GM19395 (cell line): ENCODE measurements around the gene CCL15.
"Not testable (repeated sequence)": the region's sequence is repeated elsewhere in the genome, so short reads cannot be mapped to it uniquely, and the experiment has no call there.

Experiments
- ATAC-seq: cut with Tn5 transposase; IDR thresholded peaks from one replicate; pipeline ENCODE4 v1.9.1; 2021; ENCODE audit warnings: mild to moderate bottlenecking, moderate library complexity; ENCODE audit not compliant: unreplicated experiment

CCL15 gene

GRCh38 chr17:35995346-35995745 lies 6.0 kb downstream of the CCL15 start:
- ATAC-seq, result not testable (repeated sequence)

- no peak for ATAC-seq
Observed at GRCh38 chr17:35991075-35991474, 10.3 kb downstream of the CCL15 start.

GRCh38 chr17:35988164-35988563 lies 13.2 kb downstream of the CCL15 start:
- ATAC-seq, result no peak

GRCh38 chr17:35986643-35987042 lies 14.7 kb downstream of the CCL15 start, which contains the start of gene CCL14:
CCL14 (minus strand) TSS chr17:35986729; CDS start chr17:35986649, 80 bp downstream.
- ATAC-seq, result no peak

- ATAC-seq, result no peak
Observed at GRCh38 chr17:35984140-35984539, 17.2 kb downstream of the CCL15 start.

- no peak for ATAC-seq
Observed at GRCh38 chr17:35982409-35983191, 18.8 kb downstream of the CCL15 start.

GRCh38 chr17:35981908-35982330 lies 19.4 kb downstream of the CCL15 start:
- no peak for ATAC-seq

- ATAC-seq, result no peak
Observed at GRCh38 chr17:35981246-35981645, 20.1 kb downstream of the CCL15 start, which contains the start of gene CCL16. CCL16 (minus strand) TSS chr17:35981497; CDS start chr17:35981420, 77 bp downstream.

- no peak for ATAC-seq
Observed at GRCh38 chr17:35978346-35978745, 23.0 kb downstream of the CCL15 start.

GRCh38 chr17:35977509-35977908 lies 23.8 kb downstream of the CCL15 start:
- no peak for ATAC-seq

GRCh38 chr17:35973333-35974260 lies 27.8 kb downstream of the CCL15 start:
- ATAC-seq, result no peak

GRCh38 chr17:35972945-35973332 lies 28.4 kb downstream of the CCL15 start:
- ATAC-seq, result no peak

GRCh38 chr17:35972535-35972934 lies 28.8 kb downstream of the CCL15 start:
- no peak for ATAC-seq

- no peak for ATAC-seq
Observed at GRCh38 chr17:35972066-35972465, 29.3 kb downstream of the CCL15 start.

- no peak for ATAC-seq
Observed at GRCh38 chr17:35969558-35970380, 31.6 kb downstream of the CCL15 start.

GRCh38 chr17:35968520-35969054 lies 32.8 kb downstream of the CCL15 start:
- no peak for ATAC-seq

GRCh38 chr17:35965272-35965671 lies 36.1 kb downstream of the CCL15 start:
- ATAC-seq, result no peak

GRCh38 chr17:35963663-35964062 lies 37.7 kb downstream of the CCL15 start:
- ATAC-seq, result no peak

GRCh38 chr17:35953720-35954119 lies 47.6 kb downstream of the CCL15 start:
- no peak for ATAC-seq

- no peak for ATAC-seq
Observed at GRCh38 chr17:35949401-35949800, 52.0 kb downstream of the CCL15 start.
